PC-9 (cell line): ENCODE results near the gene F2RL3. TPM values are rescaled to one million over a fixed set of nuclear protein-coding genes. Genes with fewer than 3 reads are reported as not detected.

Source experiments
- BruUV-seq: library from RNA; stranded (reverse); fragments of 400-500 nt; replicated peaks from 2 replicates; lab custom pipeline; 2021; lab: Mats Ljungman, UMichigan
- CTCF ChIA-PET: fragments of 300-600 bp; sonication (Branson Sonifier 250); formaldehyde crosslinking; loops from one replicate; lab custom pipeline; 2022; ENCODE audit warnings: antibody characterized with exemption; lab: Charles Lee
- POLR2A ChIA-PET: fragments of 300-600 bp; sonication (Branson Sonifier 250); formaldehyde crosslinking; loops from one replicate; lab custom pipeline; 2022; ENCODE audit warnings: antibody characterized with exemption; ENCODE audit not compliant: unreplicated experiment; lab: Charles Lee
- DNase-seq, 2 experiments: peaks; one replicate each; pipeline versions ENCODE4 v3.0.0 to v3.0.0-alpha.2; 2015 to 2022; ENCODE audit warnings: mixed read lengths in 1 of 2
- H2AFZ ChIP-seq: fragments of 200-600 bp; sonication (generic); 2 replicates; pipeline ENCODE4 v1.8.1; 2017; ENCODE audit warnings: antibody characterized with exemption
- H3F3A ChIP-seq: fragments of 200-600 bp; sonication (generic); 2 replicates; pipeline ENCODE4 v1.8.1; 2017; ENCODE audit warnings: antibody characterized with exemption, mild to moderate bottlenecking, low read depth; ENCODE audit not compliant: insufficient read depth
- H3K27ac ChIP-seq: fragments of 200-600 bp; sonication (generic); 2 replicates; pipeline ENCODE4 v1.6.1; 2016; ENCODE audit warnings: mixed run types
- H3K27me3 ChIP-seq: fragments of 200-600 bp; sonication (generic); 2 replicates; pipeline ENCODE4 v1.6.1; 2016; ENCODE audit warnings: low read depth, mixed run types; ENCODE audit not compliant: insufficient read depth
- H3K36me3 ChIP-seq: fragments of 200-600 bp; sonication (generic); 2 replicates; pipeline ENCODE4 v1.6.1; 2016; ENCODE audit warnings: low read depth, mixed run types
- H3K4me1 ChIP-seq: fragments of 200-600 bp; sonication (generic); replicated peaks from 2 replicates; pipeline ENCODE4 v1.6.1; 2016; ENCODE audit warnings: mixed run types; ENCODE audit not compliant: insufficient read depth
- H3K4me2 ChIP-seq: fragments of 200-600 bp; sonication (generic); 2 replicates; pipeline ENCODE4 v1.6.1; 2017; ENCODE audit warnings: mixed run types
- H3K4me3 ChIP-seq: fragments of 200-600 bp; sonication (generic); 2 replicates; pipeline ENCODE4 v1.6.1; 2016; ENCODE audit warnings: mixed run types
- H3K79me2 ChIP-seq: fragments of 200-600 bp; sonication (generic); 2 replicates; pipeline ENCODE4 v1.6.1; 2017; ENCODE audit warnings: low read depth, mixed run types
- H3K9me2 ChIP-seq: fragments of 200-600 bp; sonication (generic); 2 replicates; pipeline ENCODE4 v1.8.1; 2017; ENCODE audit warnings: mild to moderate bottlenecking; ENCODE audit not compliant: insufficient read depth
- H3K9me3 ChIP-seq: fragments of 200-600 bp; sonication (generic); 2 replicates; pipeline ENCODE4 v1.8.1; 2016; ENCODE audit warnings: low read depth; ENCODE audit not compliant: insufficient read depth
- H4K20me1 ChIP-seq: fragments of 200-600 bp; sonication (generic); 2 replicates; pipeline ENCODE4 v1.8.1; 2017; ENCODE audit not compliant: insufficient read depth
- EZH2 ChIP-seq: fragments of 200-600 bp; sonication (generic); IDR thresholded peaks from 2 replicates; pipeline ENCODE4 v1.8.0; 2017; ENCODE audit warnings: antibody characterized with exemption, low read depth
- intact Hi-C: fragments of 100-400 bp; cut with micrococcal nuclease; formaldehyde crosslinking; loops from one replicate; pipeline ENCODE4 v1.10.0; 2022; ENCODE audit not compliant: unreplicated experiment
- total RNA-seq: library from RNA; stranded (reverse); gene quantifications from 2 replicates; pipeline ENCODE4 v1.2.3, GENCODE V29; 2021
- TF ChIP-seq, protein P1 (sequence below): fragments of 200-600 bp; sonication (generic); conservative IDR thresholded peaks from 2 replicates; pipeline ENCODE4 v1.6.1; 2017; ENCODE audit warnings: mixed run types, antibody characterized with exemption, mild to moderate bottlenecking, moderate library complexity

The F2RL3 gene
- total RNA-seq, 1 experiment from 2014 or later: not detected

DNA sequence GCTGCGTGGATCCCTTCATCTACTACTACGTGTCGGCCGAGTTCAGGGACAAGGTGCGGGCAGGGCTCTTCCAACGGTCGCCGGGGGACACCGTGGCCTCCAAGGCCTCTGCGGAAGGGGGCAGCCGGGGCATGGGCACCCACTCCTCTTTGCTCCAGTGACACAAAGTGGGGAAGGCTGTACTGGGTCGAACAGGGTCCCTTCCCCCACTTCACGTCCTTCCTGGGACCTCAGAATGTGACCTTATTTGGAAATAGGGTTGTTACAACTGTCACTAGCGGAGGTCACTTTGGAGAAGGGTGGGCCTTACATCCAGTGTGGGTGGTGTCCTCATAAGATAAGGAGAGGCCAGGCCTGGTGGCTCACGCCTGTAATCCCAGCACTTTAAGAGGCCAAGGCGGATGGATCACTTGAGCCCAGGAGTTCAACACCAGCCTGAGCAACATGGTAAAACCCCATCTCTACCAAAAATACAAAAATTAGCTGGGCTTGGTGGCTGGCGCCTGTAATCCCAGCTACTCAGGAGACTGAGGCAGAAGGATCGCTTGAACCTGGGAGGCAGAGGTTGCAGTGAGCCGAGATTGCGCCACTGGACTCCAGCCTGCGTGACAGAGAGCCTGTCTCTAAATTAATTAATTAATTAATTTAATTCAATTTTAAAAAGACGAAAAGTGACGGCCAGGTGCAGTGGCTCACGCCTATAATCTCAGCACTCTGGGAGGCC lies 1.8 kb downstream of the F2RL3 start:
- Histone ChIP-seq H3K4me2 (no peak overlapping the region), H3F3A (peaks cover 17% of the 10 kb centered on the region), H3K9me3 (no peaks in the 10 kb centered on the region), H3K27ac (no peak overlapping the region), H4K20me1 (no peaks in the 10 kb centered on the region), H3K27me3 (no peaks in the 10 kb centered on the region), H2AFZ (no peak overlapping the region), H3K79me2 (no peaks in the 10 kb centered on the region), H3K9me2 (no peaks in the 10 kb centered on the region), H3K4me3 (no peak overlapping the region), H3K4me1 (peaks cover 11% of the 10 kb centered on the region), H3K36me3 (no peaks in the 10 kb centered on the region)
- no peak for DNase-seq
- intact Hi-C loops: no loop called here
- TF ChIP-seq, protein P1, sequence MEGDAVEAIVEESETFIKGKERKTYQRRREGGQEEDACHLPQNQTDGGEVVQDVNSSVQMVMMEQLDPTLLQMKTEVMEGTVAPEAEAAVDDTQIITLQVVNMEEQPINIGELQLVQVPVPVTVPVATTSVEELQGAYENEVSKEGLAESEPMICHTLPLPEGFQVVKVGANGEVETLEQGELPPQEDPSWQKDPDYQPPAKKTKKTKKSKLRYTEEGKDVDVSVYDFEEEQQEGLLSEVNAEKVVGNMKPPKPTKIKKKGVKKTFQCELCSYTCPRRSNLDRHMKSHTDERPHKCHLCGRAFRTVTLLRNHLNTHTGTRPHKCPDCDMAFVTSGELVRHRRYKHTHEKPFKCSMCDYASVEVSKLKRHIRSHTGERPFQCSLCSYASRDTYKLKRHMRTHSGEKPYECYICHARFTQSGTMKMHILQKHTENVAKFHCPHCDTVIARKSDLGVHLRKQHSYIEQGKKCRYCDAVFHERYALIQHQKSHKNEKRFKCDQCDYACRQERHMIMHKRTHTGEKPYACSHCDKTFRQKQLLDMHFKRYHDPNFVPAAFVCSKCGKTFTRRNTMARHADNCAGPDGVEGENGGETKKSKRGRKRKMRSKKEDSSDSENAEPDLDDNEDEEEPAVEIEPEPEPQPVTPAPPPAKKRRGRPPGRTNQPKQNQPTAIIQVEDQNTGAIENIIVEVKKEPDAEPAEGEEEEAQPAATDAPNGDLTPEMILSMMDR: no peak
- no peak for TF ChIP-seq EZH2
- ChIA-PET POLR2A (no interaction called here), CTCF (interaction anchor here (0.6 kb wide), 1 partner anchor 828 kb away, joined by 3 read pairs; no protein-coding TSS in a partner anchor)
- BruUV-seq: no TSS peak

DNA sequence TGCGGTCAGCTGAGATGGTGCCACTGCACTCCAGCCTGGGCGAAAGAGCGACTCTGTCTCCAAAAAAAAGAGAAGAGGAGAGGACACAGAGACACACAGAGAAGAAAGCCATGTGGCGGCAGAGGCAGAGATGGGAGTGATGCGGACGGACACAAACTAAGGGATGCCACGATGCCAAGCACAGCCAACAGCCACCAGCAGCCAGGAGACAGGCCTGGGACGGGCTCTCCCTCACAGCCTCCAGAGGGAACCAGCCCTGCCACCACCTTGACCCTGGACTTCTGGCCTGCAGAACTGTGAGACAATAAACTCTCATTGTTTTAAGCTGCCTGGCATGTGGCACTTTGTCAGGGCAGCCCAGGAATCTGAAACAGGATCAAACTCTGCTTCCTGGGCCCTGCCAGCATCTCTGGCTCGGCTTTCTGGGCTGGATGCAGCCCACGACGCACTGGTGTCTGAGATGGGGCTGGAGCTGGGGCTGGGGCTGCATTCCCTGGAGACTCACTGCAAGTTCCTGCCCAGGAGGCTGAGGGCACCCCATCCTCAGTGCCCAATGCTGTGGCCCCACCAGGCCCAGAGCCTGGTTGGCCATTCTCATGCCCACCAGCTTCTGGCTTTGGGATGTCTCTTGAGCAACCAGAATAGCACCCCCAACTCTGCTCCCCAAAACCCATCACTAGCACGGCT lies 3.0 kb downstream of the F2RL3 start:
- no peaks in the 10 kb centered on the region for H4K20me1 ChIP-seq
- H3K9me2 ChIP-seq: no peaks in the 10 kb centered on the region
- no peaks in the 10 kb centered on the region for H3K9me3 ChIP-seq
- ChIA-PET CTCF (no interaction called here), POLR2A (no interaction called here)
- H3K4me2 ChIP-seq: no peak overlapping the region
- intact Hi-C loops: no loop called here
- DNase-seq: no peak
- no peaks in the 10 kb centered on the region for H3K36me3 ChIP-seq
- H3K79me2 ChIP-seq: no peaks in the 10 kb centered on the region
- peaks cover 4% of the 10 kb centered on the region for H3K4me1 ChIP-seq
- H3K27ac ChIP-seq: no peak overlapping the region
- BruUV-seq: no TSS peak
- no peaks in the 10 kb centered on the region for H3K27me3 ChIP-seq
- TF ChIP-seq EZH2: no peak
- TF ChIP-seq, protein P1: no peak
- H2AFZ ChIP-seq: no peak overlapping the region
- no peak overlapping the region for H3K4me3 ChIP-seq
- peaks cover 12% of the 10 kb centered on the region; the same call in 1 of the 2 replicates for H3F3A ChIP-seq

DNA sequence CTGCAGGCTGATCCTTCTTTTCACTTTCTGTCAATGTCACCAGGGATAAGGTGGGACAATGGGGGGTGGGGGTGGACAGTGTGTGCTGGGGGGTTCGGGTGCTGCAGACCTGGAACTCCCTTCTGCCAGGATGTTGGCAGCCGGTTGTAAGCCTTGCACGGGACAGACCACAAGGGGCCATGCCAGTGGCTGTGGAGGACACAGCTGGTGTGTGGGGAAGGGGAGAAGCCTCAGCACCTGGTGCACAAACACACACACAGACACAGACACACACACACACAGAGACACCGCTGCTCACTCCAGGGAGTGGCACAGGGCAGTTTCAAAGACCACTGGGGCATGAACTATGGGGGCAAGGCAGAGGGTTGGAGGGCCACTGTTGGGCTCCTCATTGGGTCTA lies 3.6 kb downstream of the F2RL3 start:
- H3K9me3 ChIP-seq: no peaks in the 10 kb centered on the region
- POLR2A ChIA-PET: no interaction called here
- no peaks in the 10 kb centered on the region for H3K79me2 ChIP-seq
- intact Hi-C loops: no loop called here
- H3K9me2 ChIP-seq: no peaks in the 10 kb centered on the region
- H3K4me2 ChIP-seq: no peak overlapping the region
- no peak overlapping the region for H2AFZ ChIP-seq
- H4K20me1 ChIP-seq: no peaks in the 10 kb centered on the region
- no peak overlapping the region for H3K4me3 ChIP-seq
- TF ChIP-seq EZH2: no peak
- TF ChIP-seq, protein P1: no peak
- CTCF ChIA-PET: no interaction called here
- peaks cover 3% of the 10 kb centered on the region; the same call in 1 of the 2 replicates for H3K4me1 ChIP-seq
- H3F3A ChIP-seq: peaks cover 13% of the 10 kb centered on the region; the same call in 1 of the 2 replicates
- BruUV-seq: no TSS peak
- DNase-seq: no peak
- H3K36me3 ChIP-seq: no peaks in the 10 kb centered on the region
- H3K27me3 ChIP-seq: no peaks in the 10 kb centered on the region
- no peak overlapping the region for H3K27ac ChIP-seq
